ENCODE measurements around the gene OXT.

Gene OXT

GRCh38 chr20:3045816-3046676 is 25.4 kb upstream of the OXT start, which contains the start of gene MRPS26 (continued):
- TF ChIP-seq ZNF664 (tag by site-specific recombination; IDR thresholded peaks at IDR 0.05) (no peak), ZNF362 (tag by site-specific recombination; IDR thresholded peaks at IDR 0.05) (no peak), ZNF518A (tag by site-specific recombination; conservative IDR thresholded peaks at IDR 0.05; ENCODE audit: low read depth) (no peak), ZNF830 (tag by site-specific recombination; IDR thresholded peaks at IDR 0.05; ENCODE audit: low read depth) (no peak), ZNF404 (tag by site-specific recombination; IDR thresholded peaks at IDR 0.05) (no peak), ZBTB6 (tag by site-specific recombination; IDR thresholded peaks at IDR 0.05) (0 out of 2 replicates have a peak, but pooled peaks have one; percentile 11), ZSCAN30 (tag by site-specific recombination; IDR thresholded peaks at IDR 0.05) (peak; percentile 17; the same call in 1 of the 2 replicates), ZNF561 (tag by site-specific recombination; IDR thresholded peaks at IDR 0.05; ENCODE audit: borderline replicate concordance) (peak; percentile 78; the same call in 1 of the 2 replicates), SCRT2 (tag by site-specific recombination; IDR thresholded peaks at IDR 0.05) (peak; percentile 76), ZNF274 (IDR thresholded peaks at IDR 0.05; ENCODE audit: low read length) (no peak), ZNF274 (tag by site-specific recombination; IDR thresholded peaks at IDR 0.05; ENCODE audit: borderline replicate concordance) (no peak), ZNF777 (tag by site-specific recombination; IDR thresholded peaks at IDR 0.05; ENCODE audit: borderline replicate concordance) (0 out of 2 replicates have a peak, but pooled peaks have one; percentile 26), SP7 (tag by site-specific recombination; IDR thresholded peaks at IDR 0.05) (no peak), ZNF26 (tag by site-specific recombination; IDR thresholded peaks at IDR 0.05) (no peak), HOXD13 (CRISPR knock-in tag; IDR thresholded peaks at IDR 0.05; ENCODE audit: borderline replicate concordance) (no peak), ZNF423 (tag by site-specific recombination; IDR thresholded peaks at IDR 0.05) (no peak), ZNF280C (tag by site-specific recombination; IDR thresholded peaks at IDR 0.05) (no peak), ZNF311 (tag by site-specific recombination; IDR thresholded peaks at IDR 0.05; ENCODE audit: borderline replicate concordance) (no peak), ZNF211 (tag by site-specific recombination; IDR thresholded peaks at IDR 0.05; ENCODE audit: low read depth) (no peak), ZNF624 (tag by site-specific recombination; IDR thresholded peaks at IDR 0.05) (no peak), ZNF302 (tag by site-specific recombination; IDR thresholded peaks at IDR 0.05; ENCODE audit: low read depth) (no peak)
- TF ChIP-seq, protein P1, sequence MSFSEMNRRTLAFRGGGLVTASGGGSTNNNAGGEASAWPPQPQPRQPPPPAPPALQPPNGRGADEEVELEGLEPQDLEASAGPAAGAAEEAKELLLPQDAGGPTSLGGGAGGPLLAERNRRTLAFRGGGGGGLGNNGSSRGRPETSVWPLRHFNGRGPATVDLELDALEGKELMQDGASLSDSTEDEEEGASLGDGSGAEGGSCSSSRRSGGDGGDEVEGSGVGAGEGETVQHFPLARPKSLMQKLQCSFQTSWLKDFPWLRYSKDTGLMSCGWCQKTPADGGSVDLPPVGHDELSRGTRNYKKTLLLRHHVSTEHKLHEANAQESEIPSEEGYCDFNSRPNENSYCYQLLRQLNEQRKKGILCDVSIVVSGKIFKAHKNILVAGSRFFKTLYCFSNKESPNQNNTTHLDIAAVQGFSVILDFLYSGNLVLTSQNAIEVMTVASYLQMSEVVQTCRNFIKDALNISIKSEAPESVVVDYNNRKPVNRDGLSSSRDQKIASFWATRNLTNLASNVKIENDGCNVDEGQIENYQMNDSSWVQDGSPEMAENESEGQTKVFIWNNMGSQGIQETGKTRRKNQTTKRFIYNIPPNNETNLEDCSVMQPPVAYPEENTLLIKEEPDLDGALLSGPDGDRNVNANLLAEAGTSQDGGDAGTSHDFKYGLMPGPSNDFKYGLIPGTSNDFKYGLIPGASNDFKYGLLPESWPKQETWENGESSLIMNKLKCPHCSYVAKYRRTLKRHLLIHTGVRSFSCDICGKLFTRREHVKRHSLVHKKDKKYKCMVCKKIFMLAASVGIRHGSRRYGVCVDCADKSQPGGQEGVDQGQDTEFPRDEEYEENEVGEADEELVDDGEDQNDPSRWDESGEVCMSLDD (tag by site-specific recombination; IDR thresholded peaks at IDR 0.05) = 0 out of 2 replicates have a peak, but pooled peaks have one; percentile 49
- TF ChIP-seq, protein P2, sequence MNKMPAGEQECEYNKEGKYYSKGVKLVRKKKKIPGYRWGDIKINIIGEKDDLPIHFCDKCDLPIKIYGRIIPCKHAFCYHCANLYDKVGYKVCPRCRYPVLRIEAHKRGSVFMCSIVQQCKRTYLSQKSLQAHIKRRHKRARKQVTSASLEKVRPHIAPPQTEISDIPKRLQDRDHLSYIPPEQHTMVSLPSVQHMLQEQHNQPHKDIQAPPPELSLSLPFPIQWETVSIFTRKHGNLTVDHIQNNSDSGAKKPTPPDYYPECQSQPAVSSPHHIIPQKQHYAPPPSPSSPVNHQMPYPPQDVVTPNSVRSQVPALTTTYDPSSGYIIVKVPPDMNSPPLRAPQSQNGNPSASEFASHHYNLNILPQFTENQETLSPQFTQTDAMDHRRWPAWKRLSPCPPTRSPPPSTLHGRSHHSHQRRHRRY (tag by site-specific recombination; IDR thresholded peaks at IDR 0.05) = 0 out of 2 replicates have a peak, but pooled peaks have one; percentile 39
